SK-N-MC (cell line): Measurements from ENCODE around the gene AIP.

Experiments used
- EZH2 ChIP-seq: fragments of 200-600 bp; sonication (generic); IDR thresholded peaks from one replicate; pipeline ENCODE4 v1.6.1; 2017; ENCODE audit warnings: antibody characterized with exemption
- POLR2AphosphoS5 ChIP-seq: IDR thresholded peaks from 2 replicates; pipeline ENCODE4 v1.6.1; 2012; ENCODE audit warnings: mild to moderate bottlenecking, low read depth, low read length, borderline replicate concordance

GRCh38 chr11:67458266-67458665 is 24.6 kb upstream of the AIP start:
- TF ChIP-seq POLR2AphosphoS5 (no peak), EZH2 (no peak)
